HepG2 (cell line): ENCODE results near the gene ZNF697. TPM values are rescaled to one million over a fixed set of nuclear protein-coding genes. Genes with fewer than 3 reads are reported as not detected.

Experiments
- ATAC-seq: fragments of 200-7000 bp; cut with Tn5 transposase; 3 replicates; pipeline ENCODE4 v1.9.1; 2020; ENCODE audit warnings: mild to moderate bottlenecking, moderate library complexity
- BruUV-seq: library from RNA; stranded (reverse); fragments of 400-500 nt; replicated peaks from 2 replicates; lab custom pipeline; 2021; lab: Mats Ljungman, UMichigan
- CTCF ChIA-PET: fragments of 300-600 bp; formaldehyde crosslinking; extraction: SDS; loops from one replicate; lab custom pipeline; 2021; ENCODE audit warnings: low total read pairs, inconsistent platforms, low intra/inter-chr PET ratio; lab: Yijun Ruan, JAX
- POLR2A ChIA-PET: fragments of 350-600 bp; sonication (Branson Sonifier 250); formaldehyde crosslinking; loops from one replicate; lab custom pipeline; 2020; ENCODE audit warnings: antibody characterized with exemption, inconsistent platforms; lab: Yijun Ruan, JAX
- DNase-seq: peaks from one replicate; pipeline ENCODE4 v3.0.0-alpha.2; 2015; ENCODE audit warnings: low spot score
- FAIRE-seq: peaks from 3 replicates; lab custom pipeline; 2011; peaks lifted over from hg19 to GRCh38; lab: Jason Lieb, UNC
- H2AFZ ChIP-seq: one replicate; pipeline ENCODE4 v1.6.1; 2011; ENCODE audit warnings: low read length, inconsistent platforms
- H3K27ac ChIP-seq: fragments of 300-600 bp; 3 replicates; pipeline ENCODE4 v1.8.0; 2011; ENCODE audit warnings: mixed run types, mild to moderate bottlenecking, mixed read lengths, low read length, inconsistent platforms; ENCODE audit not compliant: insufficient read depth; ENCODE audit errors: extremely low read length
- H3K27me3 ChIP-seq, 2 experiments: fragments of 200-600 bp in 1 of 2; 2 replicates in 1 of 2; 3 replicates in 1 of 2; pipeline versions ENCODE4 v1.6.0 to v1.8.0; 2011; ENCODE audit warnings: low read length in 2 of 2, mild to moderate bottlenecking in 2 of 2, moderate library complexity in 2 of 2, inconsistent platforms in 1 of 2; ENCODE audit not compliant: insufficient read depth in 2 of 2, control insufficient read depth in 1 of 2
- H3K36me3 ChIP-seq, 2 experiments: fragments of 200-600 bp in 1 of 2; replicated peaks in 1 of 2; 2 replicates in 1 of 2; 3 replicates in 1 of 2; pipeline versions ENCODE4 v1.5.1 to v1.8.0; 2011; ENCODE audit warnings: low read length in 2 of 2, inconsistent platforms in 1 of 2; ENCODE audit not compliant: insufficient read depth in 2 of 2, control insufficient read depth in 1 of 2
- H3K4me1 ChIP-seq: 2 replicates; pipeline ENCODE4 v1.5.1; 2012; ENCODE audit warnings: low read length, inconsistent platforms; ENCODE audit not compliant: insufficient read depth
- H3K4me2 ChIP-seq: 2 replicates; pipeline ENCODE4 v1.6.0; 2011; ENCODE audit warnings: low read depth, low read length, inconsistent platforms
- H3K4me3 ChIP-seq, 3 experiments: fragments of 200-600 bp in 1 of 3; sonication (generic), shearing (Covaris generic) in 1 of 3; replicated peaks in 1 of 3; 2 replicates each; pipeline ENCODE4 v1.5.1; 2011 to 2016; ENCODE audit warnings: low read length in 3 of 3, inconsistent platforms in 2 of 3, low read depth in 2 of 3, mild to moderate bottlenecking in 2 of 3, control low read depth in 1 of 3, mixed read lengths in 1 of 3; ENCODE audit not compliant: insufficient read depth in 1 of 3
- H3K79me2 ChIP-seq: one replicate; pipeline ENCODE4 v1.6.1; 2011; ENCODE audit warnings: low read length, inconsistent platforms; ENCODE audit not compliant: insufficient read depth
- H3K9ac ChIP-seq: 2 replicates; pipeline ENCODE4 v1.6.0; 2011; ENCODE audit warnings: mild to moderate bottlenecking, low read depth, low read length, inconsistent platforms; ENCODE audit not compliant: insufficient read depth
- H3K9me3 ChIP-seq: 2 replicates; pipeline ENCODE4 v1.5.1; 2012; ENCODE audit warnings: mild to moderate bottlenecking, low read length
- H4K20me1 ChIP-seq: 2 replicates; pipeline ENCODE4 v1.6.0; 2011; ENCODE audit warnings: inconsistent platforms, mild to moderate bottlenecking, low read length, moderate library complexity; ENCODE audit not compliant: insufficient read depth
- ARNTL ChIP-seq: sonication (generic); formaldehyde crosslinking; IDR thresholded peaks from 2 replicates; pipeline ENCODE4 v1.4.0; 2020; ENCODE audit warnings: mild to moderate bottlenecking, missing genetic modification reagents
- DR1 ChIP-seq: sonication (generic); formaldehyde crosslinking; IDR thresholded peaks from 2 replicates; pipeline ENCODE4 v1.8.0; 2021; ENCODE audit warnings: mild to moderate bottlenecking, missing genetic modification reagents, inconsistent platforms
- ERF ChIP-seq: IDR thresholded peaks from 2 replicates; pipeline ENCODE4 v1.6.1; 2018; ENCODE audit warnings: missing biosample characterization, missing genetic modification reagents
- HHEX ChIP-seq: IDR thresholded peaks from 2 replicates; pipeline ENCODE4 v1.6.1; 2016; ENCODE audit warnings: control low read depth
- HNRNPUL1 ChIP-seq: fragments of 200-400 bp; formaldehyde crosslinking; IDR thresholded peaks from 2 replicates; pipeline ENCODE4 v1.6.1; 2017; ENCODE audit warnings: low read depth, mild to moderate bottlenecking, low read length, moderate library complexity
- ISX ChIP-seq: sonication (generic); formaldehyde crosslinking; conservative IDR thresholded peaks from 2 replicates; pipeline ENCODE4 v1.5.0; 2020; ENCODE audit warnings: missing genetic modification reagents
- KAT7 ChIP-seq: IDR thresholded peaks from 2 replicates; pipeline ENCODE4 v1.6.1; 2018; ENCODE audit warnings: borderline replicate concordance, missing compliant biosample characterization
- LCORL ChIP-seq, 2 experiments: fragments of 450-650 bp in 1 of 2; sonication (generic) in 1 of 2; formaldehyde crosslinking in 1 of 2; IDR thresholded peaks; 2 replicates each; pipeline versions ENCODE4 v1.5.0 to v1.6.1; 2017 to 2020; ENCODE audit warnings: antibody characterized with exemption in 1 of 2, missing genetic modification reagents in 1 of 2
- RBM22 ChIP-seq: fragments of 200-400 bp; formaldehyde crosslinking; optimal IDR thresholded peaks from 2 replicates; pipeline ENCODE3; 2017; ENCODE audit warnings: mild to moderate bottlenecking, low read length, moderate library complexity
- SAP130 ChIP-seq: IDR thresholded peaks from 2 replicates; pipeline ENCODE4 v1.6.1; 2016; ENCODE audit warnings: low read depth
- STAG1 ChIP-seq: sonication (generic); formaldehyde crosslinking; IDR thresholded peaks from 2 replicates; pipeline ENCODE4 v1.4.0; 2020; ENCODE audit warnings: missing genetic modification reagents
- ZNF30 ChIP-seq: sonication (generic); formaldehyde crosslinking; IDR thresholded peaks from 2 replicates; pipeline ENCODE4 v1.5.0; 2020; ENCODE audit warnings: mild to moderate bottlenecking, missing genetic modification reagents
- ZNF34 ChIP-seq: sonication (generic); formaldehyde crosslinking; IDR thresholded peaks from 2 replicates; pipeline ENCODE4 v1.4.0; 2020; ENCODE audit warnings: mild to moderate bottlenecking, missing genetic modification reagents, borderline replicate concordance
- ZNF441 ChIP-seq: sonication (generic); formaldehyde crosslinking; IDR thresholded peaks from 2 replicates; pipeline ENCODE4 v1.7.0; 2021; ENCODE audit warnings: missing genetic modification reagents, borderline replicate concordance
- ZNF589 ChIP-seq: sonication (generic); formaldehyde crosslinking; conservative IDR thresholded peaks from 2 replicates; pipeline ENCODE4 v1.8.0; 2022; ENCODE audit warnings: mild to moderate bottlenecking, moderate library complexity, missing genetic modification reagents
- ZSCAN31 ChIP-seq: sonication (generic); formaldehyde crosslinking; IDR thresholded peaks from 2 replicates; pipeline ENCODE4 v1.5.0; 2020; ENCODE audit warnings: low read depth, mild to moderate bottlenecking, missing genetic modification reagents
- WGBS: methylation state at CpG from one replicate; pipeline ENCODE4 v1.1.6; 2017; ENCODE audit warnings: low lambda C conversion rate; 5-methylcytosine and 5-hydroxymethylcytosine counted together
- in situ Hi-C: cut with HindIII; loops from 2 replicates; pipeline ENCODE4 v1.10.0; 2017; ENCODE audit warnings: low pct_unique_long_range_greater_than_20kb; ENCODE audit not compliant: extremely low pct_ligation_motif_present
- intact Hi-C: fragments of 100-400 bp; cut with micrococcal nuclease; formaldehyde crosslinking; loops from one replicate; pipeline ENCODE4 v1.10.0; 2022; ENCODE audit not compliant: unreplicated experiment
- polyA plus RNA-seq, 8 experiments: library from polyadenylated mRNA; depleted of rRNA in 3 of 8; stranded (reverse) in 7 of 8; unstranded in 1 of 8; fragments of >200 nt; fragmentation: Illumina TruSeq in 4 of 8; extraction: Trizol in 4 of 8; gene quantifications; 2 replicates each; pipeline versions ENCODE4 v1.2.1 to v1.2.3, GENCODE V29; 2011 to 2016; ENCODE audit warnings: low read depth in 4 of 8, missing spikeins in 1 of 8, mixed read lengths in 1 of 8; ENCODE audit not compliant: insufficient read depth in 1 of 8
- total RNA-seq, 5 experiments: library from RNA; depleted of rRNA; stranded (reverse); fragments of >200 nt; fragmentation: Illumina TruSeq; extraction: Trizol; gene quantifications; 2 replicates each; pipeline ENCODE4 v1.2.3, GENCODE V29; 2016; ENCODE audit warnings: low read depth in 1 of 5
- TF ChIP-seq, protein P1 (sequence below): sonication (generic); formaldehyde crosslinking; IDR thresholded peaks from 2 replicates; pipeline ENCODE4 v1.5.1; 2020; ENCODE audit warnings: missing genetic modification reagents, mild to moderate bottlenecking, borderline replicate concordance
- TF ChIP-seq, protein P2 (sequence below), 2 experiments: sonication (generic) in 1 of 2; formaldehyde crosslinking in 1 of 2; IDR thresholded peaks; 2 replicates each; pipeline versions ENCODE4 v1.4.0 to v1.6.1; 2018 to 2020; ENCODE audit warnings: missing genetic modification reagents in 2 of 2, borderline replicate concordance in 1 of 2, low read depth in 1 of 2, mild to moderate bottlenecking in 1 of 2, missing biosample characterization in 1 of 2

The ZNF697 gene
- total and polyA plus RNA-seq, 2 of the 13 experiments (the other 11 are each of a cell fraction or from before 2014, with no cell fraction given), result 2.3 to 7.1 TPM

GRCh38 chr1:119613769-119614720 lies 34.0 kb downstream of the ZNF697 start:
- DNase-seq (peak; percentile 78), ATAC-seq (peak; percentile 93), FAIRE-seq (peak; percentile 95)
- H3K27ac ChIP-seq, result no peak overlapping the region
- no peaks in the 10 kb centered on the region for H3K36me3 ChIP-seq
- no peaks in the 10 kb centered on the region for H3K79me2 ChIP-seq
- H3K4me1 ChIP-seq, result peaks cover 9% of the 10 kb centered on the region
- in situ Hi-C loops (loop anchor here (5.0 kb wide), 1 partner anchor 48 kb away; no protein-coding TSS in a partner anchor), intact Hi-C loops (loop anchor here (1.0 to 2.0 kb wide), 3 partner anchors 33 to 97 kb away; partner anchors contain the start of gene PHGDH)
- CTCF ChIA-PET, result interaction anchor here (0.8 to 4.4 kb wide), 5 partner anchors 32 to 130 kb away, joined by 3 to 68 read pairs (median 9); partner anchors contain the start of gene ZNF697
- H4K20me1 ChIP-seq, result no peaks in the 10 kb centered on the region
- H2AFZ ChIP-seq, result no peak overlapping the region
- no peak overlapping the region for H3K4me2 ChIP-seq
- POLR2A ChIA-PET, result interaction anchor here (1.3 to 1.4 kb wide), 2 partner anchors 34 to 46 kb away, joined by 3 read pairs; partner anchors contain the start of gene ZNF697
- H3K9me3 ChIP-seq, result no peaks in the 10 kb centered on the region
- 31% methylated on average over 9 of the region's 9 CpGs for WGBS
- no peaks in the 10 kb centered on the region for H3K27me3 ChIP-seq
- BruUV-seq, result no TSS peak
- no peak overlapping the region for H3K9ac ChIP-seq
- H3K4me3 ChIP-seq, result no peak overlapping the region
- TF ChIP-seq DR1 (CRISPR knock-in tag), result no peak
- no peak for TF ChIP-seq KAT7 (CRISPR knock-in tag)
- TF ChIP-seq ERF (CRISPR knock-in tag), result peak; percentile 54; the same call in 1 of the 2 replicates
- no peak for TF ChIP-seq ARNTL
- no peak for TF ChIP-seq ZNF441 (CRISPR knock-in tag)
- TF ChIP-seq SAP130 (CRISPR knock-in tag), result no peak
- no peak for TF ChIP-seq HHEX
- TF ChIP-seq STAG1 (CRISPR knock-in tag), result peak; percentile 94
- TF ChIP-seq ISX, result no peak
- TF ChIP-seq ZNF30 (CRISPR knock-in tag), result no peak
- TF ChIP-seq, protein P1, sequence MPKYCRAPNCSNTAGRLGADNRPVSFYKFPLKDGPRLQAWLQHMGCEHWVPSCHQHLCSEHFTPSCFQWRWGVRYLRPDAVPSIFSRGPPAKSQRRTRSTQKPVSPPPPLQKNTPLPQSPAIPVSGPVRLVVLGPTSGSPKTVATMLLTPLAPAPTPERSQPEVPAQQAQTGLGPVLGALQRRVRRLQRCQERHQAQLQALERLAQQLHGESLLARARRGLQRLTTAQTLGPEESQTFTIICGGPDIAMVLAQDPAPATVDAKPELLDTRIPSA (CRISPR knock-in tag), result no peak
- no peak for TF ChIP-seq RBM22
- no peak for TF ChIP-seq ZNF34
- TF ChIP-seq HNRNPUL1, result no peak
- no peak for TF ChIP-seq LCORL (IDR thresholded peaks at IDR 0.05)
- no peak for TF ChIP-seq LCORL (CRISPR knock-in tag; IDR thresholded peaks at IDR 0.05)
- TF ChIP-seq, protein P2, sequence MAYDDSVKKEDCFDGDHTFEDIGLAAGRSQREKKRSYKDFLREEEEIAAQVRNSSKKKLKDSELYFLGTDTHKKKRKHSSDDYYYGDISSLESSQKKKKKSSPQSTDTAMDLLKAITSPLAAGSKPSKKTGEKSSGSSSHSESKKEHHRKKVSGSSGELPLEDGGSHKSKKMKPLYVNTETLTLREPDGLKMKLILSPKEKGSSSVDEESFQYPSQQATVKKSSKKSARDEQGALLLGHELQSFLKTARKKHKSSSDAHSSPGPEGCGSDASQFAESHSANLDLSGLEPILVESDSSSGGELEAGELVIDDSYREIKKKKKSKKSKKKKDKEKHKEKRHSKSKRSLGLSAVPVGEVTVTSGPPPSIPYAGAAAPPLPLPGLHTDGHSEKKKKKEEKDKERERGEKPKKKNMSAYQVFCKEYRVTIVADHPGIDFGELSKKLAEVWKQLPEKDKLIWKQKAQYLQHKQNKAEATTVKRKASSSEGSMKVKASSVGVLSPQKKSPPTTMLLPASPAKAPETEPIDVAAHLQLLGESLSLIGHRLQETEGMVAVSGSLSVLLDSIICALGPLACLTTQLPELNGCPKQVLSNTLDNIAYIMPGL (CRISPR knock-in tag; IDR thresholded peaks at IDR 0.05; ENCODE audit: borderline replicate concordance in 1 of 2, low read depth in 1 of 2), result peak; percentile 37 to 56; a peak in 1 of 4 replicates
- TF ChIP-seq ZSCAN31 (CRISPR knock-in tag), result no peak
- no peak for TF ChIP-seq ZNF589 (CRISPR knock-in tag)
